ENCODE measurements around the gene PPM1H. TPM values are rescaled to one million over a fixed set of nuclear protein-coding genes. Genes with fewer than 3 reads are reported as not detected.

The PPM1H gene
- total and polyA plus RNA-seq, 2 of the 8 experiments (the other 6 are each of a cell fraction or from before 2014, with no cell fraction given): 16.4 to 36.1 TPM

- TF ChIP-seq RAD21 (IDR thresholded peaks at IDR 0.05 in 1 of 2, conservative IDR thresholded peaks at IDR 0.05 in 1 of 2; ENCODE audit: low read depth in 2 of 2, low read length in 2 of 2) (no peak), ATF3 (IDR thresholded peaks at IDR 0.05; ENCODE audit: insufficient read depth, low read depth, low read length) (0 out of 2 replicates have a peak, but pooled peaks have one; percentile 25)
Observed at GRCh38 chr12:62602255-62603060, 332.5 kb downstream of the PPM1H start (continued).
